Adrenal gland (tissue), 5 donors: ENCODE measurements around the gene PRLR.

ENCODE experiments used
- POLR2A ChIP-seq, 2 donors: fragments of 450-650 bp; IDR thresholded peaks; one replicate each; pipeline ENCODE4 v1.6.1; 2017; ENCODE audit warnings: antibody characterized with exemption in 2 of 2, mild to moderate bottlenecking in 2 of 2, moderate library complexity in 1 of 2
- TF ChIP-seq, protein P1 (sequence below), 6 experiments: fragments of 450-650 bp in 4 of 6; fragments of 200-600 bp in 2 of 6; sonication (generic) in 1 of 6; IDR thresholded peaks; 1 replicate in 5 of 6; 2 replicates in 1 of 6; pipeline versions ENCODE4 v1.5.1 to v1.8.0; 2016 to 2021; ENCODE audit warnings: antibody characterized with exemption in 6 of 6, mild to moderate bottlenecking in 2 of 6, moderate library complexity in 1 of 6
- donor health status: DM: no; HTN: no; CAD: no.

DNA sequence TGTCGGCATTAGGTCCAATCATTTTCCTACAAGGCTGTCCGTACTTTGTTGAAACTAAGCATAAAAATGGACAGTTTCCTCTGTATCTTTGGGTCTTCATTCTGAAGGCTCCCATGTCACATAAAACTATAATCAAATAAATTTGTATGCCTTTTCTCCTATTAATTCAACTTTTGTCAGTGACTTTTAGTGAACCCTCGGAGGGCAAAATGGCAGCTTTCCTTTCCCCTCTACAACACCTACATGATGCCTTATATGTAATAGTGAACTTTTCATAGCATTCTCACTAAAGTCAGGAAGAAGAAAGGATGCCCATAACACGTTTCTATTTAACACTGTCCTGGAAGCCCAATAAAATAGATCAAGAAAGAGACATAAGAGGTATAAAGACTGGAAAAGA is 177.4 kb downstream of the PRLR start:
- no peak for TF ChIP-seq POLR2A (IDR thresholded peaks at IDR 0.05)
- TF ChIP-seq, protein P1, sequence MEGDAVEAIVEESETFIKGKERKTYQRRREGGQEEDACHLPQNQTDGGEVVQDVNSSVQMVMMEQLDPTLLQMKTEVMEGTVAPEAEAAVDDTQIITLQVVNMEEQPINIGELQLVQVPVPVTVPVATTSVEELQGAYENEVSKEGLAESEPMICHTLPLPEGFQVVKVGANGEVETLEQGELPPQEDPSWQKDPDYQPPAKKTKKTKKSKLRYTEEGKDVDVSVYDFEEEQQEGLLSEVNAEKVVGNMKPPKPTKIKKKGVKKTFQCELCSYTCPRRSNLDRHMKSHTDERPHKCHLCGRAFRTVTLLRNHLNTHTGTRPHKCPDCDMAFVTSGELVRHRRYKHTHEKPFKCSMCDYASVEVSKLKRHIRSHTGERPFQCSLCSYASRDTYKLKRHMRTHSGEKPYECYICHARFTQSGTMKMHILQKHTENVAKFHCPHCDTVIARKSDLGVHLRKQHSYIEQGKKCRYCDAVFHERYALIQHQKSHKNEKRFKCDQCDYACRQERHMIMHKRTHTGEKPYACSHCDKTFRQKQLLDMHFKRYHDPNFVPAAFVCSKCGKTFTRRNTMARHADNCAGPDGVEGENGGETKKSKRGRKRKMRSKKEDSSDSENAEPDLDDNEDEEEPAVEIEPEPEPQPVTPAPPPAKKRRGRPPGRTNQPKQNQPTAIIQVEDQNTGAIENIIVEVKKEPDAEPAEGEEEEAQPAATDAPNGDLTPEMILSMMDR (IDR thresholded peaks at IDR 0.05) = no peak
